ENCODE data around the gene KCNA1. TPM values are rescaled to one million over a fixed set of nuclear protein-coding genes. Genes with fewer than 3 reads are reported as not detected.

Gene KCNA1
- total and polyA plus RNA-seq, 2 of the 4 experiments (the other 2 are of a cell fraction): not detected

DNA sequence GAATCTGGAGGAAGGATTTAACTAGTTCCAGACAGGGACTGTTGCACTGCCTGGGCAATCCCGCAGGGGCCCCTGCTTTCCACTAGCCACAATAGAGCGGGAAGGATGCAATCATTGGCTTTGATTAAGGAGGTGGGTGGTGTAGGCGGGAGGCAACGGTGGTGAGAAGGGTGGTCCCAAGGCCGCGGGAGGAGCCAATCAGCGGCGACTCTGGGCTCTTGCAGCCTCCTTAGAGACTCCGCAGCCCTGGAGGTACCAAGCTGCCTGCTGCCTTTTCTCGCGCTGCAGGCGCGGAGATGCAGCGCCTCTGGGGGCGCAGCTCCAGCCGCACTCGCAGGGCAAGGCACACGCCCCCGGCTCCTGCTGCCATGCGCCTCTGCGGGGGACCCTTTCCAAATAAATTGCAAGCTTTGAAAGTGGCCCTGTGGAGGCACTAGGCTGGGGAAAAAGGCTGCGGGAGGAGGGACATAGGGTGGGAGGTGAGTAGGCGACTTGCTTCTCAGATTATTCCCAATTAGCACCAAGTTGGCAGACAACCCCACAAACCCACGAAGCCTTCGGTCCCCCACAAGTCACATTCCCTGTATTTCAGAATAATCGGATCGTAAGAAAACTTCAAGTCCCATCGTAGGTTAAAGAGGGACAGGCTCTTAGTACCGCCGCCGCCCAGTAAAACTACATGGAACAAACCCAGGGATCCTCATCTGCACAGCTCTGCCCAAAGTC, 858 bp upstream of the KCNA1 start:
- Histone ChIP-seq H2BK15ac (ENCODE audit: low read depth, low read length) (no peak overlapping the region), H3K9me3 (ENCODE audit: control insufficient read depth, insufficient read depth, low read length) (peaks cover 5% of the 10 kb centered on the region; the same call in 1 of the 2 replicates), H3K18ac (ENCODE audit: low read depth, low read length) (no peak overlapping the region), H4K91ac (ENCODE audit: insufficient read depth, low read depth, low read length) (no peak overlapping the region), H2AFZ (replicated peaks; ENCODE audit: low read length, poor library complexity) (no peak overlapping the region), H2AK5ac (ENCODE audit: low read depth, low read length) (no peak overlapping the region), H3K27me3 (ENCODE audit: control insufficient read depth, insufficient read depth, low read length) (peaks cover 46% of the 10 kb centered on the region), H3K9ac (ENCODE audit: low read depth, low read length) (no peak overlapping the region), H4K8ac (ENCODE audit: low read depth in 2 of 2, low read length in 2 of 2) (no peak overlapping the region), H3K79me1 (ENCODE audit: low read depth in 1 of 2, low read length in 2 of 2) (no peaks in the 10 kb centered on the region), H2BK120ac (ENCODE audit: low read depth, low read length) (no peak overlapping the region), H3K4me1 (ENCODE audit: control insufficient read depth, insufficient read depth, low read length) (peaks cover 3% of the 10 kb centered on the region; the same call in 1 of the 2 replicates), H3K23ac (ENCODE audit: low read depth, low read length) (no peak overlapping the region), H3K36me3 (ENCODE audit: control insufficient read depth, insufficient read depth, low read length) (no peaks in the 10 kb centered on the region), H3K9me1 (ENCODE audit: insufficient read depth, low read length) (no peaks in the 10 kb centered on the region), H3K4ac (ENCODE audit: low read depth, low read length) (no peak overlapping the region), H4K5ac (ENCODE audit: low read depth, low read length) (no peak overlapping the region), H2BK20ac (ENCODE audit: low read depth, low read length) (no peak overlapping the region), H4K20me1 (ENCODE audit: insufficient read depth, low read length) (no peaks in the 10 kb centered on the region), H2BK5ac (ENCODE audit: low read depth, low read length, poor library complexity, severe bottlenecking) (no peak overlapping the region), H2AK9ac (replicated peaks; ENCODE audit: low read depth, low read length, poor library complexity) (no peak overlapping the region), H3K14ac (replicated peaks; ENCODE audit: low read depth, low read length) (no peak overlapping the region), H3K56ac (ENCODE audit: extremely low read depth, insufficient read depth, low read length) (no peak overlapping the region), H3K4me3 (ENCODE audit: insufficient read depth, low read depth, low read length) (no peak overlapping the region), H3K4me2 (ENCODE audit: low read depth, low read length) (no peak overlapping the region), H3K27ac (ENCODE audit: insufficient read depth, low read length) (no peak overlapping the region)
- no TSS peak for BruUV-seq (replicated peaks)
- DNase-seq (no peak), ATAC-seq (ENCODE audit: low read depth) (no peak)
- intact Hi-C loops (cut with micrococcal nuclease): no loop called here
- ChIA-PET CTCF (no interaction called here), POLR2A (ENCODE audit: unreplicated experiment) (no interaction called here)
- in situ Hi-C loops (cut with MboI; ENCODE audit: low sequenced_read_pairs): no loop called here
- TF ChIP-seq MXI1 (IDR thresholded peaks at IDR 0.05; ENCODE audit: borderline replicate concordance, low read depth, low read length) (no peak), FOS (IDR thresholded peaks at IDR 0.05; ENCODE audit: low read depth, low read length) (no peak), SMC3 (IDR thresholded peaks at IDR 0.05; ENCODE audit: low read depth, low read length) (no peak), NFE2L2 (IDR thresholded peaks at IDR 0.05; ENCODE audit: low read depth, low read length) (no peak), CEBPB (IDR thresholded peaks at IDR 0.05; ENCODE audit: low read depth, low read length) (no peak), CHD1 (IDR thresholded peaks at IDR 0.05; ENCODE audit: low read depth, low read length) (no peak), RCOR1 (IDR thresholded peaks at IDR 0.05; ENCODE audit: insufficient replicate concordance, low read length) (no peak), RAD21 (IDR thresholded peaks at IDR 0.05; ENCODE audit: low read length) (no peak), MAZ (IDR thresholded peaks at IDR 0.05; ENCODE audit: borderline replicate concordance, low read depth, low read length) (no peak), POLR2A (IDR thresholded peaks at IDR 0.05; ENCODE audit: low read depth, low read length) (no peak), RFX5 (IDR thresholded peaks at IDR 0.05; ENCODE audit: low read depth, low read length) (no peak), BHLHE40 (IDR thresholded peaks at IDR 0.05; ENCODE audit: low read depth, low read length) (no peak)
- TF ChIP-seq, protein P1, sequence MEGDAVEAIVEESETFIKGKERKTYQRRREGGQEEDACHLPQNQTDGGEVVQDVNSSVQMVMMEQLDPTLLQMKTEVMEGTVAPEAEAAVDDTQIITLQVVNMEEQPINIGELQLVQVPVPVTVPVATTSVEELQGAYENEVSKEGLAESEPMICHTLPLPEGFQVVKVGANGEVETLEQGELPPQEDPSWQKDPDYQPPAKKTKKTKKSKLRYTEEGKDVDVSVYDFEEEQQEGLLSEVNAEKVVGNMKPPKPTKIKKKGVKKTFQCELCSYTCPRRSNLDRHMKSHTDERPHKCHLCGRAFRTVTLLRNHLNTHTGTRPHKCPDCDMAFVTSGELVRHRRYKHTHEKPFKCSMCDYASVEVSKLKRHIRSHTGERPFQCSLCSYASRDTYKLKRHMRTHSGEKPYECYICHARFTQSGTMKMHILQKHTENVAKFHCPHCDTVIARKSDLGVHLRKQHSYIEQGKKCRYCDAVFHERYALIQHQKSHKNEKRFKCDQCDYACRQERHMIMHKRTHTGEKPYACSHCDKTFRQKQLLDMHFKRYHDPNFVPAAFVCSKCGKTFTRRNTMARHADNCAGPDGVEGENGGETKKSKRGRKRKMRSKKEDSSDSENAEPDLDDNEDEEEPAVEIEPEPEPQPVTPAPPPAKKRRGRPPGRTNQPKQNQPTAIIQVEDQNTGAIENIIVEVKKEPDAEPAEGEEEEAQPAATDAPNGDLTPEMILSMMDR (conservative IDR thresholded peaks at IDR 0.05; ENCODE audit: low read depth, low read length): no peak
- TF ChIP-seq, protein P2, sequence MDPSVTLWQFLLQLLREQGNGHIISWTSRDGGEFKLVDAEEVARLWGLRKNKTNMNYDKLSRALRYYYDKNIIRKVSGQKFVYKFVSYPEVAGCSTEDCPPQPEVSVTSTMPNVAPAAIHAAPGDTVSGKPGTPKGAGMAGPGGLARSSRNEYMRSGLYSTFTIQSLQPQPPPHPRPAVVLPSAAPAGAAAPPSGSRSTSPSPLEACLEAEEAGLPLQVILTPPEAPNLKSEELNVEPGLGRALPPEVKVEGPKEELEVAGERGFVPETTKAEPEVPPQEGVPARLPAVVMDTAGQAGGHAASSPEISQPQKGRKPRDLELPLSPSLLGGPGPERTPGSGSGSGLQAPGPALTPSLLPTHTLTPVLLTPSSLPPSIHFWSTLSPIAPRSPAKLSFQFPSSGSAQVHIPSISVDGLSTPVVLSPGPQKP (IDR thresholded peaks at IDR 0.05; ENCODE audit: borderline replicate concordance, low read depth, low read length): no peak
- WGBS, 2 experiments (ENCODE audit: extremely low coverage in 2 of 2, insufficient read length in 1 of 2): no CpG with 5 or more reads among the region's 31 CpGs
- dilution Hi-C loops (cut with HindIII; ENCODE audit: low sequenced_read_pairs, unreplicated experiment): no loop called here

All from IMR-90 (cell line).